Stimulated activated CD8-positive, alpha-beta memory T cell treated with anti-CD3 and anti-CD28 coated beads, Interleukin-2, amount 100 ng/mL, for 1 hour (primary cell): ENCODE measurements around the gene PIBF1.
"Not testable (repeated sequence)": the region's sequence is repeated elsewhere in the genome, so short reads cannot be mapped to it uniquely, and the experiment has no call there.

Source experiments
- DNase-seq, 2 donors: peaks; one replicate each; pipeline ENCODE4 v3.0.0-alpha.2; 2020; ENCODE audit warnings: low read depth in 2 of 2

PIBF1 gene

DNA sequence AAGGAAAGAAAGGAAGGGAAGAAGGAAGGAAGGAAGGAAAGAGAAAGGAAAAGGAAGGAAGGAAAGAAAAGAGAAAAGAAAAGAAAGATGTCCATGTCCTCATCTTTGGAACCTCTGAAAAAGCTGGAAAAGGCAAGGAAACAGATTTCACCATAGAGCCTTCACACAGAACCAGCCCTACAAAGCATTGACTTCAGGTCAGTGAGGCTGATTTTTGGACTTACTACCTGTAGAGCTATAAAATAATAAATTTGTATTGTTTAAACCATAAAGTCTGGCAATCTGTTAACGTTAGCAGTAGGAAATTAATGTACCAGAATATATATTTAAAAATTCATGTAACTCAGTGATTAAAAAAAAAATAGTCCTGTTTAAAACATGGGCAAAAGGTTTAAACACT is 130.0 kb downstream of the PIBF1 start:
- DNase-seq, result no peak

DNA sequence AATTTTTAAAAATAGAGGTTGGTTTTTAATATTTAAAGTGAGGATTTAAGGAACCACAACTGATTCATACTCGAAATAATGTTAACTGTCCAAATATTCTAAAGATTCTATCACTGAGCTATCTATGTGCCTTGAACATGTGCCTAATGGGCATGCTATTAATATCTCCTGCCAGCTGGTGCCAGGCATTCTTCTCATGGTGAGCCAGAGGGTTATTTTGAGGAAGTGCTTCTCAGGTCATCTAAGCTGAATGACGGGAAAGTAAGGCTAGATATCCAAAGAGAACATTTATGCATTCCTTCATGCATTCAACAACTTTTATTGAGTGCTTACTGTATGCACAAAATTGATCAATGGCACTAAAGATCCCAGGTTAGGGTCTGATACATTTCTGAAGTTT is 138.2 kb downstream of the PIBF1 start:
- no peak for DNase-seq

DNA sequence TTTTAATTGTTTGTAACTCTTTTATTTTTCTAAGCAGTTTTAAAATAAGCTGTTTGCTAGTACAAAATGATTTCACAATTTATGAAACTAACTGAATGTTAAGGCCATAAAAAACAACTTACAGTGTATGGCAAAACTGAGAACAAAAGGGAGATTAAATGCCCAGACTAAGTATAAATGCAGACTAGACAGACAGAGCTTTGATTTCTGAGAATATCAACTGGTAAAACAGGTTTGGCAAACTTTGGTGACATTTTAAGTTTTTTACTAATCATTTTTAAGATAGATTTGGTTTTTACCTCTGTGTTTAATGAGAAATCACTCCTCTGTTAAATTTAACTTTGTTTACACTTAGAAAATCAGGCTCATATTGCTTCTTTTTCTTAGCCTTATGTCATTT is 149.4 kb downstream of the PIBF1 start:
- no peak for DNase-seq

DNA sequence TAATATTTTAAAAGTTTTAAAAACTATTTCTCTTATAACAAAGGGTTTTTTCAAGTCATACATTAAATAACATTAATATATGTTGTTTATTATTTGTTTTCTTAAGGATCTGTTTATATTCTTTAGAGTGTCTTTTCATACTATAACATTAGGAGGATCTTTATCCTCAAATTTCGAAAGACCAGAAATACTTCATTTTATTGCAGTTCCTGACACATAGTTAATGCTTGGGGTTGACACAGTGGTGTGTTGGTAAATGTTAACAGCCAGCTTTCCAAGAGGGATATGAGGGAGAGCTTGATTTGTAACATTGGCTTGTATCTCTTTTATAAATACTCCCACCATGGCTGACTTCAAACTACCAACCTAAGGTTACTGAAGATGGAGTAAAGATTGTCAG is 150.3 kb downstream of the PIBF1 start:
- DNase-seq, result no peak

DNA sequence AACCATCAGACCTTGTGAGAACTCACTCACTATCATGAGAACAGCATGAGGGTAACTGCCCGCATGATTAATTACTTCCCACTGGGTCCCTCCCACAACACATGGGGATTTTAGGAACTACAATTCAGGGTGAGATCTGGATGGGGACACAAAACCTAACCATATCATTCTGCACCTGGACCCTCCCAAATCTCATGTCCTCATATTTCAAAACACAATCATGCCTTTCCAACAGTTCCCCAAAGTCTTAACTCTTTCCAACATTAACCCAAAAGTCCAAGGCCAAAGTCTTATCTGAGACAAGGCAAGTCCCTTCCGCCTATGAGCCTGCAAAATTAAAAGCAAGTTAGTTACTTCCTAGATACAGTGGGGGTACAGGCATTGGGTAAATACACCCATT is 164.3 kb downstream of the PIBF1 start:
- DNase-seq, result not testable (repeated sequence)

DNA sequence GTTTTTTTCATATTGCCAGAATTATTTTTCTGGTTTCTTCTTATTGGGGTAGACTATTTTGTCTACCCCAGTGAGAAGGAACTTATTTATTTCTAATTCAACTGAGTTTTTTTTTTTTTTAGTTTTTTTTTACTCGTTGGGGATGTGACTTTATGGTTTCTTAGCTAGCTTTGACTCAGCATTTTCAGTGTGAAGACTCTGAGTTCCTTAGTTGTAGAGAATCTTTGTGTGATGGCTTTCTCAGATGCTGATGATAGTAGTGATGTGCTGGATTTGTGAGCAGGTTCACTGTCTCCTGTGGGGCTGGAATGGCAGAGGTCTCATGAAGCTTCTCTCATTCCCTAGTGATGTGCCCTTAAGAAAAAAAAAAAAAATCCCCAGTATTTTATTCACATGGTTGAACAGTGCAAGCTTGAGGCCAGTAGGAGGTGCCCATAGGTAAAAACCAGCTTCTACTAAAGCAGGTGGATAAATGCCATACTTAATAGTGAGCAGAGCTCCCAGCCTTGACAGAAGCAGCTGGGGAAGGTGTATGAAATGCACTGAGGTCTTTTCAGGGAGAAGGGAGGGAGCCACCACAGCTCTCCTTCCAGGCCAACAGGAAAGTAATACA is 170.7 kb downstream of the PIBF1 start:
- DNase-seq, result no peak

DNA sequence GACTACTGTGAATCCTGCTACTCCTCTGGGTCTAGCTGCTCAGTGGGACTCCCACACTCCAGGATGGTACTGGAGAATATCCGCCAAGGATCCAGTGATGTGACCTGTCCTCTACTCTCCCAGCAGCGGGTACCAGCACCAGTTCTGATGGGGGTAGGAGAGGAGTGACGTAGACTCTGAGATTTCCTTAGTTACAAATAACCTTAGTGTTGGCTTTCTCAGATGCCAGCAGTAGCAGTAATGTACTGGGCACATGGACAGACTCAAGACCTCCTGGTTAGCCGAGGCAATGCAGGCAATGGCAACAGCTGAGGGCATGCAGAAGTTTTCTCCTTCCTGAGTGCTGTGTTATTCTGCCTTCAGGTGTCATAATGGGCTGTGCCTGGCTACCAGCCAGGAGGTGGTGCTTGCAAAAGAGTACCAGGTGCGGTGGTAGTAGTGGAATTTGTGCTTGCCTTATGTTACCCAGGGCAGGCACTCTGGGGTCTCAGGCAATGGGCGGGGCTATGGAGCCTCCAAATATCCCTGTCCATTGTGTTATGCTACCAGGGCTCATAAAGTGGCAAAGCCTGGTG is 171.5 kb downstream of the PIBF1 start:
- no peak for DNase-seq

DNA sequence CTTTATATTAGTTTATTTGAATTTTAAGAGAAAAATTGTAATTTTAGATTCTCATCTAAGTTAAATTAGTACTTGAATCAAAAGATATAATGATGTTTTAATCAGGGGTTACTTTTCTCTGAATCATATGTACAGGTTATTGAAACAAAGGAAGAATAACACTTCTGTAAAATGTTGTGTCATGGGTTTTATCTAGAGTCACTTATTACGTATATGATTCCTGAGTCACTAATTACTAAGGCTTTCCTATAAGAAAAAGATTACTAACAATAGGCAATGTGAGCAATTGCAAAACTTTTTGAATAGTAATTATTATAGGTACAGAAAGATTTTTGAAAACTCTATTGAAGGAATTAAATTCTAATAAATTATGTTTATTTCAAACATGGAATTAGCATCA is 177.7 kb downstream of the PIBF1 start:
- DNase-seq, result no peak

DNA sequence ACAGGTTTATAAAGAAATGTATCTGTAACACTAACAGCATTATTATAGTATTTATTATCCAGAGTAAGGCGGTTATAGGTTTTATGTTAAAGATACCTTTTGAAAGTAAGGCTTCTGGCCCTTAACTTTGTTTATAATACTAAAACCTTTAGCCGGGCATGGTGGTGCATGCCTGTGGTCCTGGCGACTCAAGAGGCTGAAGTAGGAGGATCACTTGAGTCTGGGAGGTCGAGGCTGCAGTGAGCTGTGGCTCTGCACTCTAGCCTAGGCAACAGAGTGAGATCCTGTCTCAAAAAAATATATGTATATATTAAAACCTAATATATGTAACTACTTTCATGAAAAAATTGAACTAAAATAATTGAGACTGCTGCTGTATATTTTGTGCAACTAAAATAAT is 178.2 kb downstream of the PIBF1 start:
- DNase-seq, result no peak

DNA sequence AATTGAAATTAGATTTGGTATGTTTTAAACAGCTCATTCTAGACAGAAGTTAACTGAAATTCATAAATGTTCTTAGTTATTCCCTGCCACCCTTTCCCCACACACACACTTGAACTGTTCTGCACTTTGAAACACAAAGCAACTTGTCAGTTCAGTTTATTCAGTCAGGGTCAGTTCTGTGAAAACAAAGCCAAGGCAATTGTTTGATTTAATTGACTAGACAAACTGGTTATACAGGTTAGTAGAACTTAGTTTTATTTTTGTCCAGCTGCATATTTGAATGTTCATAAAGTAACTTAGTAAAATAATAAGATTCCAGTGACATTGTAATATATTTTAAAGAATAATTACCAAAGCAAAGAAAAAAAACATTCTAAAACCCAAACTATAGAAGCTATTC is 178.6 kb downstream of the PIBF1 start:
- no peak for DNase-seq

DNA sequence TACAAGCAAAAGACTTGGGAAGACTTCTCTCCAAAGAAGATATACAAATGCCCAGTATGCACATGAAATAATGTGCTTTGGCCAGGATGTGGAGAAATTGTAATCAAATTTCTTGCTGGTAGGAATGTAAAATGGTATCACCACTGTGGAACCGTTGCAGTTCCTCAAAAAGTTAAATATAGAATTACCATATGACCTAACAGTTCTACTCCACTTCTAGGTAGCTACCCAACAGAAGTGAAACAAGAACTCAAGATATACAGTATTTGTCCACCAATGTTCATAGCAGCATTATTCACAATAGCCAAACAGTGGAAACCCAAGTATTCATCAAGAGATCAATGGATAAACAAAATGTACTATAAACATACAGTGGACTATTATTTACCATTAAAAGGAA is 181.8 kb downstream of the PIBF1 start:
- no peak for DNase-seq

DNA sequence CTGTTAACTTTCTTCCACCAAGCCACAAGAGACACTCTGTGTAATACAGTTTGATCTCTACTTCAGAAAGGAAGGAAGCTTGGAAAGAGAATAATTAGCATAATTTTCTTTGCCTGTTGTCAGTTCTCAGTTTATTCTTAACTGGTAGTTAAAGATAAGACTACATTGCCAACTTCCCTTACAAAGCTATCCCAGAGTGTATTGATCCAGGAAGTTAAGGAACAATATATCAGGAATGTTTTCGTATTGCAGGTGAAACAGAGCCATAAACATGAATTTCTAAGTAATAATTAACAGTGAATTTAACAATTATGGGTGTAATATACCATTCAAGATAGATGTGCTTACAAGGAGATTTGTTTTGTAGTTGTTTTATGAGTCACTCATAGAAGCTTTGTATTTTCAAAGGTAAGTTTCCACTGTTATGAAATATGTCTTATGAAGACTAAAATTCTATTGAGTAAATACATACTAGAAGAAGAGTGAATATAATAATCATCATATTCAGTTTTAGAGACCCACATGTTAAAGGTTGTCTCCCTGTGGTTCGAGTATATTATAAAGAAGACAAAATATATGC is 188.5 kb downstream of the PIBF1 start:
- no peak for DNase-seq

DNA sequence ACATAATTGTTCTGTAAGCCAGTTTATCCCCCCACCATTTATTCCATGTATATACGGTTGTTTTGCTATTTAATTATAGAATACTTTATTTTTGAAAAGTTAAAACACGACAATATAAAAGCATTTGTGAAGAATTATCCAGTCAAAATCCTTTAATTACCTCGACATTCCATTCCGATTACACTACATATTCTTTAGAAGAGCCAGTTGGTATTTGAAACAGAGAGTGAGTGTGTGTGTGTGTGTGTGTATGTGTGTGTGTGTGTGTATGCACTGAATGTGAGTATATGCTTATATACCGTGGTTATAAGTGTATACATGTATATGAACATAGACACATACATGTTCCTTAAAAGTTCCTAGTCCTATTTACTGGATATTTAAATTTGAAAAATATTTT is 189.0 kb downstream of the PIBF1 start:
- DNase-seq, result no peak

DNA sequence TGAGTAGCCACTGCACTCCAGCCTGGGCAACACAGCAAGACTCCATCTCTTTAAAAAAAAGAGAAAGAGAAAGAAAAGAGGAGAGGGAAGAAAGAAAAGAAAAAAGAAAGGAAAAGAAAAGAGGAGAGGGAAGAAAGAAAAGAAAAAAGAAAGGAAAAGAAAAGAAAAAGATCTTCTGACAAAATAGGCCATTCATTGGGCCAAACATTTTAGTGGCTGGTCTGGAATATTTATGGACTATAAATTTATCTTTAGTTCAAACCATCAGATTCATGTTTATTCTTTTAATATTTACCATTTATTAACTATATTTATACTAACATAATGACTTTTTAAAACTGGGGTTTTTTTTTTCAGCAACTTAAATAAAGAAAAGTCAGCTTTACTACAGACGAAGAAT is 191.3 kb downstream of the PIBF1 start:
- no peak for DNase-seq

DNA sequence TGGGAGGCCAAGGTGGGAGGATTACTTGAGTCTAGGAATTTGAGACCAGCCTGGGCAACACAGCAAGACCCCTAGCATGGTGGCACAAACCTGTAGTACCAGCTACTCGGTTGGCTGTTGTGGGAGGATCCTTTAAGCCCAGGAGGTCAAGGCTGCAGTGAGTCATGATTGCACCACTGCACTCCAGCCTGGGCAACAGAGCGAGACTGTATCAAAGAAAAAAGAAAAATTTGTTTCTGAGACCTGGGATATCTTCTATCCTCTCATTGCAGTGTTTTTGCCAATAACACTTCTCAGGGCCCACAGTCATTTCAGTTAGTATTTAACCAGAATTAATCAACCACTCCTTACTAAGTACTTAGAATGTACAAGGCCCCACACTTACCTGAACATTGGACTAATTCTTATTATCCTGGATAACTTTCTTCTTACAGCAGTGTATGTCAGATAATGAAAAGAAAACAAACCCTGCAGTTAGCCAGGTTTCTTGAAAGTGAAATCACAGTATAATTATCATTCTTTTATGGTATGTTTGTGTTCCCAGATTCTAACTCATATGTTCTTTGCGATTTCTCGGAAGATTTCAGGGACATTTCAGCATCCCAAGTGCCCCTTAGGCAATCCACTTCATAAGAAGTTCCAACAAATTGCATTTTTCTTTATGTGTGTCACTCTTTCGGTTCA is 201.3 kb downstream of the PIBF1 start:
- no peak for DNase-seq

DNA sequence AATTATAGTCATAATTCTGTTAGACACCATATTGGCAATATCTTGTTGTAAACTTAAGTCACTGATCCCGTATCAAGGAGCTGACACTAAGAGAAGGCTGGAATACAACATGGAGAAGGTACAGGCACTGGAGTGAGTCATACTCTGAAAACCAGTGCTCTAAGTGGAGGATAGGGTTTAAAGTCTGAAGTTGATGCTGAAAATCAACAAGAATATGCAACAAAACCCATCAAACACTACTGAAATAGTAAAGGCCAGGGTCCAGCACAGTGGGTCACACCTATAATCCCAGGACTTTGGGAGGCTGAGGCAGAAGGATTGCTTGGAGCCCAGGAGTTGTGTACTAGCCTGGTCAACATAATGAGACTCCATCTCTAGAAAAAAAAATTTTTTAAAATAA is 203.7 kb downstream of the PIBF1 start:
- DNase-seq, result no peak

DNA sequence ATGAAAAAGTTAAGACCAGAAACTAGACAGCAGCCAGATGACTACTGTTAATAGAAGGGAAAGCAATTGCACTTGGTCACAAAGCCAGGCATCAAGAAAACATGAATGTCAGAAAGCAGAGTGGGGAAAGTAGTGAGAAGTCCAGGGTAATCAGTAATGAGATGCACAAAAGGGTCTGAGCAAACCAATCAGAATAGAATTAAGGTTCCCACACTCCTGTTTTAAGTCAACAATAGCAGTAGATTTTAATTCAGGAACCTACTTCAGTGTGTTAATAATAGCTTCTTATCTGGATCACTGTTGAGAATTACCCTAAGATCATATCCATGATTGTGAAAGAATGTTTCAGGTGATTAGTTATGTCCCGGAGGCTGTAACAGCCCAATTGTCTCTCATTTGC is 204.3 kb downstream of the PIBF1 start:
- DNase-seq, result no peak

DNA sequence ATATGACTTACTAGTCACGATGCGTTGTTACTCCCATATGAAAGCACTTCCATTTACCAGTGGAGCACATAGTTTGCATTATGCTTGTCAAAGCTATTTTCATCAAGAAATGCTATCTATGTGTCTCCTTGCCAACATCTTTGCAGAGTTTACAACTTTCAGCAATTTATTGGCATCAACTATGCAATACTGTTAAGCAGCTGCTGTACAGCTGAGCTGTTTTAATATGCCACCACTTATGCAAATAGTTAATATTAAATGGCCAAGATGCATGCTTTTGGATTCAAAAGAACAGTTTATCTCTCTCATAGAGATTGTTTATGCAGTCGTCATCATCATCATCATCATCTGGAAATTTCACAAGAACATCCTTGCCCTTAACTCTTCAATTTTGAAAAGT is 209.0 kb downstream of the PIBF1 start:
- DNase-seq, result no peak

DNA sequence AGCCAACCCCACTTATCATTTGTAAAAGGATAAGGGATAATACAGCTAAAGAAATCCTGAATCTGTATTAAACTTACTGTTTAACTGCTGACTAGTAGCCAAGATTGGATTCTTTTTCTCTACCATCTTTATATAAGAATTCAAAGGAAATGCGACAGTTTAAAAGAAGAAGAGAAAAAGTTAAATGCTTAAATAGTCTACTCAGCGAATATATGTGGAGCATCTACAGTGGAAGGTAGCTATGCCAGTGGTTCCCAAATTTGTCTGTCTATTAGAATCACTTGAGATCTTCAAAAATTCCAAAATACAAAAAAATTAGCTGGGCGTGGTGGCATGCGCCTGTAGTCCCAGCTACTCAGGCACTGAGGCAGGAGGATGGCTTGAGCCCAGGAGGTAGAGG is 216.1 kb downstream of the PIBF1 start:
- DNase-seq, result no peak

DNA sequence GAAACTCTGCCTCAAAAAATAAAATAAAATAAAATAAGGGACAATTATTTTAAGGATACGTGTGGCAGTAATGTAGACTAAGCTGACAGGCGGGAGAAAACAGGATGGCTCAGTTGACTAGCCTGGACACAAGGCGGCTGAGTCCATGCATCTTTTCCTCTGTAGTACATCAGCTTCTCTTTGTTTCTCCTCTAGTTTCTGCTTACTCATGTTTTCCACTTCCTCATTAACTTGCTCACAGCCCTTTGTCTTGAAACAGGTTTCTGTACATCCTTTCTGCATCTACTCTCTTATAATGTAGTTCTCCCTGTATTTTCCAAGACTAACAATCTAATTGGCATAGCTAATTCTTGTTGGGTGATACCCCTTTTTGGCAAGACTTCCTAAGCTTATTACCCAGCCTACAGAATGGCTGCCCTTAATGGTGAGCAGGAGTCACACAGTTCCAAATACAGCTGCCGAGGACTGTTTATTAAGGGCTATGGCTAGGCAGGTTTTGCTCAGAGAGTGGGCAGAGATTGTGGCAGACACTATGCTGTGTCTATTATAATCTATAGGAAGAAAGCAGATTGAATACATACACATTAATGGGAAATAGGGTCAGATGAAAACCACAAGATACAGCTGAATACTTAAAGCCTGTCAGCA is 218.2 kb downstream of the PIBF1 start:
- no peak for DNase-seq

DNA sequence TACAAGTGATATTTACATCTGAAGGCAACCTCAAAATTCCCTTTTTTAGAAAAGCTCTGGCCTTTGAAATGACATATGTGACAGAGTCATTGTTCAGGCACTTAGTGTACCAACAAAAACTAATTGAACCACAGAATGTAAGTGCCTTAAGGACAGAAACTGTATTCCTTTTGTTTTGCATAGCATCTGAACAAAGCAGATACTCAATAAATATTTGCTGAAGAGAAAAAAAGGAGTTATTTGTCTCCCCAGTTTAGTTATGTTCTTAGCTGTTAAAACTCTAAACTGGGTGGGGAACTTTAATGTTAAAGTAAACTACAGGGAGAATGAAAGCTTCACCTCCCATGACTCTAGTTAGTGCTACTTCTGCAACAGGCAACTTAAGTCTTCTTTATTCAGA is 220.0 kb downstream of the PIBF1 start:
- DNase-seq, result no peak

DNA sequence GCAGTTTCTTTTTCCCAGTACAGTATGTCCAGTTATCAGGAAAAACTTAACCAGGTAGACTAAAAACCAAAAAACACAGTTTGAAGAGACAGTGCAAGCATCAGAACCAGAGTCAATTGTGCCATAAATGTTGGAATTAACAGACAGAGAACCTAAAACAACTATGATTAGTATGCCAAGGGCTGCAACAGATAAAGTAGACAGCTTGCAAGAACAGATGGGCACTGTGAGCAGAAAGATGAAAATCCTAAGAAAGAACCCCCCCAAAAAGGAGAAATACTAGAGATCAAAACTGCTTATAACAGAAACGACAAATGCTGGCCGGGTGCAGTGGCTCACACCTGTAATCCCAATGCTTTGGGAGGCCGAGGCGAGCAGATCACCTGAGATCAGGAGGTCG is 229.8 kb downstream of the PIBF1 start:
- DNase-seq, result no peak

DNA sequence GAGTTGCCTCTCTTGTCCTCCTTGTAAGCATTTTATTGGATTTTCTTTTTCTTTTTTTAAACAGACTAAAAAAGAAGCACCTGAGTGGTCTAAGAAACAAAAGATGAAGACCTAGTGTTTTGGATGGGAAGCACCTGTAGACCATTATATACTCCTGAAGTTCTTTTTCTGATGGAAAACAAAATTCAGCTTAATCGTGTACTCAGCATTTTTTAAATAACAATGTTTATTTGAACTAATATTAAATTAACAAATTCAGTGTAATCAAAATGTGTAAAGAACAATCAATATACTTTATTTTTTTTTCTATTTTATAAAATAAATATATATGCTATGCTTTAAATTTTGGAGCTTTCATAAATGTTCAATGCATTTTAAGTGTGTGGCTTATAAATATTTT is 233.9 kb downstream of the PIBF1 start:
- no peak for DNase-seq
